ENCODE results near the gene HUNK. TPM values are rescaled to one million over a fixed set of nuclear protein-coding genes. Genes with fewer than 3 reads are reported as not detected.

The HUNK gene
- total RNA-seq, 1 donor = under 0.01 TPM

GRCh38 chr21:32004291-32004690, 131.5 kb downstream of the HUNK start:
- H3K79me2 ChIP-seq (ENCODE audit: insufficient read depth, low read length) = no peaks in the 10 kb centered on the region
- no peaks in the 10 kb centered on the region for H3K4me1 ChIP-seq (ENCODE audit: insufficient read depth, low read length)
- no peak overlapping the region for H3K4me3 ChIP-seq (ENCODE audit: insufficient read depth, low read length)
- H2AFZ ChIP-seq (ENCODE audit: low read length) = no peak overlapping the region
- H3K36me3 ChIP-seq (ENCODE audit: insufficient read depth, low read length) = no peaks in the 10 kb centered on the region
- no peak overlapping the region for H3K27ac ChIP-seq (ENCODE audit: low read depth, low read length)
- H4K20me1 ChIP-seq (ENCODE audit: insufficient read depth, low read length) = no peaks in the 10 kb centered on the region
- no peak for DNase-seq (ENCODE audit: insufficient read length, low spot score, missing footprints)
- no peaks in the 10 kb centered on the region for H3K27me3 ChIP-seq (ENCODE audit: insufficient read depth, low read length)
- H3K9me3 ChIP-seq (ENCODE audit: low read depth, low read length) = no peaks in the 10 kb centered on the region
- H3K4me2 ChIP-seq (ENCODE audit: insufficient read depth, low read length) = no peak overlapping the region
- TF ChIP-seq, protein P1, sequence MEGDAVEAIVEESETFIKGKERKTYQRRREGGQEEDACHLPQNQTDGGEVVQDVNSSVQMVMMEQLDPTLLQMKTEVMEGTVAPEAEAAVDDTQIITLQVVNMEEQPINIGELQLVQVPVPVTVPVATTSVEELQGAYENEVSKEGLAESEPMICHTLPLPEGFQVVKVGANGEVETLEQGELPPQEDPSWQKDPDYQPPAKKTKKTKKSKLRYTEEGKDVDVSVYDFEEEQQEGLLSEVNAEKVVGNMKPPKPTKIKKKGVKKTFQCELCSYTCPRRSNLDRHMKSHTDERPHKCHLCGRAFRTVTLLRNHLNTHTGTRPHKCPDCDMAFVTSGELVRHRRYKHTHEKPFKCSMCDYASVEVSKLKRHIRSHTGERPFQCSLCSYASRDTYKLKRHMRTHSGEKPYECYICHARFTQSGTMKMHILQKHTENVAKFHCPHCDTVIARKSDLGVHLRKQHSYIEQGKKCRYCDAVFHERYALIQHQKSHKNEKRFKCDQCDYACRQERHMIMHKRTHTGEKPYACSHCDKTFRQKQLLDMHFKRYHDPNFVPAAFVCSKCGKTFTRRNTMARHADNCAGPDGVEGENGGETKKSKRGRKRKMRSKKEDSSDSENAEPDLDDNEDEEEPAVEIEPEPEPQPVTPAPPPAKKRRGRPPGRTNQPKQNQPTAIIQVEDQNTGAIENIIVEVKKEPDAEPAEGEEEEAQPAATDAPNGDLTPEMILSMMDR (IDR thresholded peaks at IDR 0.05; ENCODE audit: extremely low read depth, low read depth, low read length) = no peak

- Histone ChIP-seq H2AFZ (ENCODE audit: low read length) (no peak overlapping the region), H4K20me1 (ENCODE audit: insufficient read depth, low read length) (no peaks in the 10 kb centered on the region), H3K79me2 (ENCODE audit: insufficient read depth, low read length) (no peaks in the 10 kb centered on the region), H3K4me2 (ENCODE audit: insufficient read depth, low read length) (no peak overlapping the region), H3K4me3 (ENCODE audit: insufficient read depth, low read length) (no peak overlapping the region), H3K27me3 (ENCODE audit: insufficient read depth, low read length) (no peaks in the 10 kb centered on the region), H3K27ac (ENCODE audit: low read depth, low read length) (no peak overlapping the region), H3K36me3 (ENCODE audit: insufficient read depth, low read length) (no peaks in the 10 kb centered on the region), H3K9me3 (ENCODE audit: low read depth, low read length) (no peaks in the 10 kb centered on the region), H3K4me1 (ENCODE audit: insufficient read depth, low read length) (no peaks in the 10 kb centered on the region)
- TF ChIP-seq, protein P1 (IDR thresholded peaks at IDR 0.05; ENCODE audit: extremely low read depth, low read depth, low read length) = no peak
- DNase-seq (ENCODE audit: insufficient read length, low spot score, missing footprints) = no peak
Measured at GRCh38 chr21:32007456-32007855, 134.6 kb downstream of the HUNK start.

- DNase-seq (ENCODE audit: insufficient read length, low spot score, missing footprints) = no peak
- H3K79me2 ChIP-seq (ENCODE audit: insufficient read depth, low read length) = no peaks in the 10 kb centered on the region
- no peak overlapping the region for H3K4me3 ChIP-seq (ENCODE audit: insufficient read depth, low read length)
- no peak overlapping the region for H3K27ac ChIP-seq (ENCODE audit: low read depth, low read length)
- H3K9me3 ChIP-seq (ENCODE audit: low read depth, low read length) = no peaks in the 10 kb centered on the region
- TF ChIP-seq, protein P1 (IDR thresholded peaks at IDR 0.05; ENCODE audit: extremely low read depth, low read depth, low read length) = no peak
- no peak overlapping the region for H3K4me2 ChIP-seq (ENCODE audit: insufficient read depth, low read length)
- no peaks in the 10 kb centered on the region for H3K4me1 ChIP-seq (ENCODE audit: insufficient read depth, low read length)
- no peaks in the 10 kb centered on the region for H4K20me1 ChIP-seq (ENCODE audit: insufficient read depth, low read length)
- no peaks in the 10 kb centered on the region for H3K27me3 ChIP-seq (ENCODE audit: insufficient read depth, low read length)
- no peaks in the 10 kb centered on the region for H3K36me3 ChIP-seq (ENCODE audit: insufficient read depth, low read length)
- H2AFZ ChIP-seq (ENCODE audit: low read length) = no peak overlapping the region
Measured at GRCh38 chr21:32008714-32009113, 135.9 kb downstream of the HUNK start.

- DNase-seq (ENCODE audit: insufficient read length, low spot score, missing footprints) = no peak
- Histone ChIP-seq H3K36me3 (ENCODE audit: insufficient read depth, low read length) (no peaks in the 10 kb centered on the region), H3K27me3 (ENCODE audit: insufficient read depth, low read length) (no peaks in the 10 kb centered on the region), H3K9me3 (ENCODE audit: low read depth, low read length) (no peaks in the 10 kb centered on the region), H3K4me1 (ENCODE audit: insufficient read depth, low read length) (no peaks in the 10 kb centered on the region), H4K20me1 (ENCODE audit: insufficient read depth, low read length) (no peaks in the 10 kb centered on the region), H3K79me2 (ENCODE audit: insufficient read depth, low read length) (no peaks in the 10 kb centered on the region), H3K27ac (ENCODE audit: low read depth, low read length) (no peak overlapping the region), H3K4me2 (ENCODE audit: insufficient read depth, low read length) (no peak overlapping the region), H2AFZ (ENCODE audit: low read length) (no peak overlapping the region), H3K4me3 (ENCODE audit: insufficient read depth, low read length) (no peak overlapping the region)
- TF ChIP-seq, protein P1 (IDR thresholded peaks at IDR 0.05; ENCODE audit: extremely low read depth, low read depth, low read length) = no peak
Measured at GRCh38 chr21:32009263-32009662, 136.4 kb downstream of the HUNK start.
